Loucy (cell line): Measurements from ENCODE around the gene PPHLN1.

Source experiments
- CTCF ChIP-seq: fragments of 200-600 bp; sonication (generic); conservative IDR thresholded peaks from 2 replicates; pipeline ENCODE4 v1.5.1; 2014; ENCODE audit warnings: mild to moderate bottlenecking, antibody characterized with exemption, low read length
- EZH2phosphoT487 ChIP-seq: fragments of 200-600 bp; IDR thresholded peaks from 2 replicates; pipeline ENCODE4 v1.6.1; 2018; ENCODE audit warnings: antibody characterized with exemption, mild to moderate bottlenecking, moderate library complexity, borderline replicate concordance

- TF ChIP-seq CTCF: no peak
- TF ChIP-seq EZH2phosphoT487: no peak
These were observed 16.1 kb downstream of the PPHLN1 start for GRCh38 chr12:42342028-42342427.
